HG02678 (cell line): ENCODE measurements around the gene ETS2.
A peak's percentile ranks its signal among the peaks of the same experiment; 100 is the strongest.

Source experiments
- ATAC-seq: cut with Tn5 transposase; IDR thresholded peaks from one replicate; pipeline ENCODE4 v1.9.1; 2021; ENCODE audit warnings: mild to moderate bottlenecking, moderate library complexity; ENCODE audit not compliant: unreplicated experiment

ETS2 gene

GRCh38 chr21:38805328-38806152, at the start of gene ETS2:
TSS of gene ETS2 (plus strand) at chr21:38805929. CDS start at chr21:38810035, 4,106 bp downstream.
- ATAC-seq = peak; percentile 70

DNA sequence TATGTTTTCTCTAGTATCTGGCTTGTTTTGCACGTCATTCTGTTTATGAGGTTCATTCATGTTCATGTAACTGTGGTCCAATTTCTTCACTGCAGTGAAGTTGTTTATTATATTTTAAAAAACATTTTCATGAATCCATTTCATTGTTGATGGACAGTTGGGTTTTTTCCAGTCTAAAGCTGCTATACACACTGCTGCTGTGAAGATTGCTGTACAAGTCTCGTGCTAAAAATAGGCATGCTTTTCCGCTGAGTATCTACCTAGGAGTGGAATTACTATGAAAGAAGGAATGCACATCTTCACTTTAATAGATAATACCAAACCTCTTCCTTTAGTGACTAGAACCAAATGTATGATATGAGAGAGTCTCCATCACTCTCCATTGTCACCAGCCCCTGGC, 49.0 kb upstream of the ETS2 start:
- no peak for ATAC-seq

DNA sequence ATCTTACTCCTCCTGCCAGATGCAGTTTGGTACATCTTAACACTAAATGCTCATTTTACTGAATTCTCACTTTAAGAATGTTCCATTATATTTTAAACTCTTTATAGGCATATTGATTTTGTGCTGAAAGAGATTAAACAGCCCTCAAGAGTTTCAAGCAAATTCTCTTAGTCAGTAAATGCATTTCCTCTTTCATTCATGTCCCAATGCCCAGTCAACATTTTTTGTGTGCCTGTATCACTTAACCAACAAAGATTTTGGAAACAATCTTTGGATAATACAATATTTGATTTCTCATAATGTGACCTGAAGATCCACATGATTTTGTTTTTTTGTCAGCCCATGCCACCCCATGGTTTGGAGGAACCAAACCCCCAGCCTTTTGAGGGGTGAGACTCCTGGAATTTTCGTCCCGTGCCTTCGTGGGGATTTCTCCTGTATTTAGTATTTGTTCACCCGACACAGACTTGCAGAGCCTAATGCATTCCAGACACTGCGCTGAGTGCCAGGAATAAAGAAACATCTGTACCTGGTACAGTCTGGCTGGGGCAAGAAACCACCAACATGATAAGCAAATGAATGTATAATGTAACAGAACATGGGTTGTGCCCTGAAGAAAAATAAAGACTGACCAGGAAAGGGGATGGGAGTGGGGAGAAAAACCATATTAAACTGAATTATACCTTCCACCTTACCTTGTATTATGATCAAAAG, 47.1 kb upstream of the ETS2 start:
- no peak for ATAC-seq

- no peak for ATAC-seq
Observed at GRCh38 chr21:38759413-38759812, 46.3 kb upstream of the ETS2 start.

DNA sequence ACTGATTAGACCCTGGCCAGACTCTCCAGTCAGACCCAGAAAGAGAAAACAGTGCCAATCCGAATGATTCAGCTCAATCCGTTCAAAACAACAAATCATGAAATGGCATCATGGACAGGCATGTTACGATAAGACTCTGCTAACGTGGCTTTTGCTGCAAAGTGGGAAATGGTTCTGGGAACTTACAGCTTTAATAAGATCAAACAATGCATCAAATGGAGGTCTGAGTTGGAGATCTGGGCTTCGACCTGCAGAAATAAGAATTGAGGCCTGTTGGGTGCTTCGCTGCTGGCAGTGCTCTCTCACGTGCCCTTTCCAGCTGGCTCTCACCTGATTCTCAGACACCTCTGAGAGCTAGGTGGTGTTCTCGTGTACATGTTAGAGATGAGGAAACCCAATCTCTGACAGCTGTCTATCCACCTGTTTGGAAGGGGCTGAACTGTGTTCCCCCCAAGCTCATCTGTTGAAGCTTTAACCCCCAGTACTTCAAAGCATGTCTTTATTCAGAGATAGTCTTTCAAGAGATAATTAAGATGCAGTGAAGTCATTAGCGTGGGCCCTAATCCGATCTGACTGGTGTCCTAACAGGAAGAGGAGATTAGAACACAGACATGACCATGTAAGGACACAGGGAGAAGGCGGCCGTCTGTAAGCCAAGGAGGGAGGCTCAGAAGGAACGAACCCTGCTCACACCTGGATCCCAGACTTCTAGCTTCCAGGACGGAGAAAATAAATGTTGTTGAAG, 45.5 kb upstream of the ETS2 start:
- no peak for ATAC-seq

DNA sequence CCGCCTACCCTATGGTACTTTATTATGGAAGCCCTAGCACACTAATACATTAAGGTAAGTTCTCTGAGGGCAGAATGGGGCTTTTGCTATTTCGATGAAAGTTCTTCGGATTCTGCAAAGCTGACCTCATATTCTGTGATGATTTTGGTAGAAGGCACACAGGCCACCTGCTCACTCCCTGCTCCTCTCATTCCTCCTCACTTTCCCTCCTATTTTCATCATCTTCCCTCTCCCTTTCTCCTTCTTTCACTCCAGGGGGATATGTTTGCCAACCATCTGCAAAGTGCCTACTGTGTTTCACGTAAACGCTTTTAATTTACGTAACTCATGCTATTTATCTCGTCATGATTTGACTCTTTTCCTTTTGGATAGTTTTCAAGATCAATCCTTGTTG, 45.0 kb upstream of the ETS2 start:
- ATAC-seq = no peak

DNA sequence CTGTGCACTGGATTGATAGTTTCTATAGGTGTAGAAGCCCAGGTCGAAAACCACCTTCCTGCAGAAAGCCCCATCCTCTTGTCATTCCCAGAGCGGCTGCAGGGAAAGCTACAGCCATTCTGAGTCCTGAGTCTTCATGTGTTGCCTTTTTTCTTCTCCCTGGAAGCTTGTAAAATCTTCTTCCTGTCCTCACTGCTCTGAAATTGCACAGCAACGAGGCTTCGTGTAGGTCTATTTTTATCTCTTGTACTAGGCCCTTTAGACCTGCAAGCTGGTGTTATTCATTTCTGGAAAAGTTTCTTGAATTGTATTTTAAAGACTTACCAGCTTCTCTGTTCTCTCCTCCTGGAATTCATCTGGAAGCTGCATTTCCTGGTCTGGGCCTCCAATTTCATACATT, 44.2 kb upstream of the ETS2 start:
- ATAC-seq = no peak

DNA sequence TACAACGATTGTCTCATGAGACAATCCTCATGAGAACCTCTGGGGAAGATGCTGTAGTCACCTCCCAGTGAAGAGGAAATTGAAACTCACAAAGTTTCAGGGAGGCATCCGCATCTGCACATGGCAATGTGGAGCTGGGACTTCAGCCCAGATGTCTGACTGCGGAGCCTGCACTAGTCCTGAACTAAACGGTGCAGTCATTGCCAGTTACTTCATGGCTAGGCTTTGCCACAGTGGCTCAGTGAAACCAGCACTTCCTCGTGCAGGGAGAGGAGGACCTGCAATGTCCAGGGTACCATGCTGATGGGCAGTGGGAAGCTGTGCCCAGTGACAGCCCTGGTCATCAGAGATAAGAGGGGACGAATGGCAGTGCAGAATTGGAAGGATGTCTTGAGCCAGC, 40.7 kb upstream of the ETS2 start:
- no peak for ATAC-seq

DNA sequence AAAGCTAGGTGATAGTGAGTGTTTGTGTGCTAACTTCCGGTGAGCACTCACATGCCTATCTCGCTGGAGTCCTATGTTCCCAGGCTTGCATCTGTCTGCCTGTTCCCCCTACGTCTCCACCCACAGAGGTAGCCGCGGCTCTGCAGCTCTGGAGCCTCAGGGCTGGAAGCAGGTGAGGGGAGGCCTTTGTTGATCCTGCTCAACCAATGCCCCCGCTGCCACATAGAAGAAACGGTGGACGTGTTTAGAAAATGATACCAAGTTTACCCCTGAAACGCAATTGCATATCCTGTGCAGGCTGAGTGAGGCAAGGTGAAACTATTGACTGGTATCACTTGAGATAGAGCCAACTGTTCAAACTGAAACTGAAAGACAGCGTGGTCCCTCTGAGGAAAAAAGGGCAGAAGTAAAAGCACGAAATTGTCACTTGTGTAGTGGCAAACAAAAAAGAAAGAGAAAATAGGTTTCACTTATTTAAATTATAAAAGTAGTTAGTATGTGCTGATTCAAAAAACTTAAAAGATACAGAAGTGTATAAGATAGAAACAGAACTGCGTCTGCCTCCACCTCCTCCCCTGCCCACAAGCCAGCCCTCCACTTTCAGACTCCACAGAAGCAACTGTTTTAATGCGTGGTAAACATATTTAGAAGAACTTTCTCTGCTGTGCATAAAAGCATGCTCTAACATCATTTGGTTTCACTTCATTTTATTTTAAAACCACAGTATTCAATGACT, 38.6 kb upstream of the ETS2 start:
- peak; percentile 96 for ATAC-seq

- no peak for ATAC-seq
Observed at GRCh38 chr21:38768471-38769063, 37.2 kb upstream of the ETS2 start.

DNA sequence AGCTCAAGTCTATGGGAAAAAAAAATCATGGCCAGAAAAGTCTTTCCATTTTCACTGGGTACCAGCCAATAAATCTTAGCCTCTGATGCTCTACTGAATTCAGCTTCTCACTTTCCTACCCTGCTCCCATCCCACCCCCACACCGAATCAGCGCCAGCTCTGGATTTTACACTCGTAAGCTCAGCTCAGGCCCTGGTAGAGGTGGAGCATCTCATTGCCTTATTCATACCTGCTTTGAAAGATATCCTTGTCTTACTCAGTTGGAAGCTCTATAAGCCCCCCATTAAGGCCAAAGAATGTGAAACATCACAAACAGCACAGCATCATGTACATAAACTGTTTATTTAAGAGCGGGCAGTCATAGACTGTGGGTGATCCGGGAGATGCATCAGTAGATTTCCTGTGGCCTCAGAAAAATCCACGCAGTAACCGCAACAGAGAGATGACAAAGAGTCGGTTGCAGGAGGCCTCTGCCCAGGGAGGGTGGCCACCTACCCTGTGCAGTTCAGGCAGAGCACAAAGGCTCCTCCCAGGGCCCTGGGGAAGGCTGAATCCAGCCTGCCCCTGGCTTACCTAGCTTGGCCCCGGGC, 36.4 kb upstream of the ETS2 start:
- ATAC-seq = no peak

DNA sequence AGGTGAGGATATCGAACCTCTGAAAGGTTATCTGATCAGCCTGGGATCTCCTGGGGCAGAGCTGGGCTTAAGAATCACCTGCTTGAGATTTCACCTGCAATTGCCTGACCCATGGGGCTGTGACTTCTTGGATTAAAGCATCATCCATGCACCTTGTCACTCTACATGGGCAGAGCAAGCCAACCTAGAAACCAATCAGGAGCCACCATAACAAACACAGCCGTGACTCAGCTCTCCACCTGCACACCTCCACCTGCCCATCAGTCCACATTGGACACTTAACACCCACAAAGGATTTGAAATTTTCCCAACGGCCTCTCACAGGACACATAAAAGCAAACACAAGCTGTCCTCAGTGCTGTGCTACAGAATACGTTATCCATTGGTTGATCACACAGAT, 35.1 kb upstream of the ETS2 start:
- no peak for ATAC-seq

- no peak for ATAC-seq
Observed at GRCh38 chr21:38771536-38771935, 34.2 kb upstream of the ETS2 start.

DNA sequence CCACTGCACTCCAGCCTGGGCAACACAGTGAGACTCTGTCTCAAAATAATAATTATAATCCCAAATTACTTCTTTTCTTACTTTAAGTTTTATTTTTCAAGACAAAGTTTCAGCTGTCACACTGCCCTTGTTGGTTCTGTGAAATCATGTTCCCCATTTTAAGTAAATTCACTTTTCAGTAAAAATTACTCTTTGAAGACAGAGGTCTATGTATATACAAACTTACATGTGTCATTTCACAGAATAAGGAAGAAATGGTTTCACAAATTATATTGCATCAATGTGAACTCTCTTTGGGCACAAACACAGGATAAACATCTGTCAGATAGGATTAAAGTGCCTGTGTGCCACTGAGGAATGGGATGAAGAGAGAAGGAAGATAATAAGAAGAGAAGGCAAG, 33.1 kb upstream of the ETS2 start:
- no peak for ATAC-seq

- ATAC-seq = no peak
Observed at GRCh38 chr21:38773099-38774061, 32.3 kb upstream of the ETS2 start.

- ATAC-seq = no peak
Observed at GRCh38 chr21:38774152-38774551, 31.6 kb upstream of the ETS2 start.

DNA sequence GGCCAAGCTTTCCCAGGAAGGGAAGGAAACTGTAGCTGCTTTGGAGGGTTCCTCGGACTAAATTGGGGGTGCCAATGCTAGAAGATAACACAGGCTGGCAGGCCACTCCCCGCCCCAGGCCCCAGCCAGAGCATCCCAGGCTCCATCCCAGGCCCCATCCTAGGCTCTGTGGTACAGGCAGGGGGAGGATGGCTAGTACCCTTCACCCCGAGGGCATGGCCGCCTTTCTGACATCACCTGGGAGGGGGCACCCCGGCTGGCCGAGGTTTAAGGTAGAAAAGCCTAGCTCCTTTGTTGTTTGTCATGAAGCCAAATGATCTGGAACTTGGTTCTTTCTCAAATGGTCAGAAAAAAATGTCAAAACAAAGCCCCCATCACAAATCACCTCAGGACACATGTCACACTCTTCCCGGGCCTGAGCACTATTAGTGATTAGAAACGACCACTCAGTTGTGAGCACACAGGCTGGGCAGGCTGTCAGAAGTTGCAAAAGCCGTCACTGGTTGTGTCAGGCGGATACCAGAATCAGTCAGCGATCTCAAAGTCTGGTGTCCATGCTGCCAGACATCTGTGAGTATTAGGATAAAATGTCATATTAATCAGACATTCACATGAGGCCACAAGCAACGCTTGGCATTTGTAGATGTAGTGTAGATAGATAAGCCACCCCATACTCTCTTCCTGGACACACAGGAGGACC, 31.0 kb upstream of the ETS2 start:
- no peak for ATAC-seq

GRCh38 chr21:38775733-38776132, 30.0 kb upstream of the ETS2 start:
- no peak for ATAC-seq

- ATAC-seq = no peak
Observed at GRCh38 chr21:38777015-38777414, 28.7 kb upstream of the ETS2 start.
